ENCODE measurements around the gene MEGF6. TPM values are rescaled to one million over a fixed set of nuclear protein-coding genes. Genes with fewer than 3 reads are reported as not detected.

MEGF6 gene
- total RNA-seq, 1 experiment from 2014 or later = 21.3 TPM

DNA sequence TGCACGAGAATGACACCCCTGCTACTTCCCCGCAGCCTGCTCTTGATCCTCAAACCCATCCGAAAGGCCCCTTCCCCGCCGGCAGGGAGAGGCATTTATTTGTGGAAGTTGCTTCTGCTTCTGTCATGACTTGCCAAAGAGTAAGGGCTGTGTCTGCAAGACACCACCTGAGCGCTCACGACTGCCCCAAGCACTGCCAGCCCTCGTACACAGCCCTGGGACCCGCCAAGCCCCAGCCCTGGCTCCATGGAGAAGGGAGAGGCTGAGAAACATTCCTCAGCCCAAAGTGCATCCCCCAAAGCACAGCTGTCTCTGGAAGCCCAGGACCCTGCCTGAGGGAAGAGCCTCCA lies 7.2 kb upstream of the MEGF6 start:
- H3T11ph ChIP-seq (ENCODE audit: low read length) = no peak overlapping the region
- H4K20me1 ChIP-seq (ENCODE audit: control insufficient read depth, insufficient read depth, insufficient read length) = no peaks in the 10 kb centered on the region
- no peaks in the 10 kb centered on the region for H3K9me3 ChIP-seq (ENCODE audit: control insufficient read depth, low read depth, low read length)
- no peak overlapping the region for H3K18ac ChIP-seq (ENCODE audit: insufficient read length, low read depth, low read length)
- no peaks in the 10 kb centered on the region; the same call in 1 of the 2 replicates for H3K4me1 ChIP-seq (ENCODE audit: insufficient read depth, low read length)
- H3K9ac ChIP-seq (ENCODE audit: extremely low read depth, insufficient read length, low read length) = no peak overlapping the region
- H2BK12ac ChIP-seq (ENCODE audit: insufficient read length, low read depth, low read length) = no peak overlapping the region
- H3K27ac ChIP-seq (ENCODE audit: insufficient read length, low read depth, low read length) = no peak overlapping the region
- no peak overlapping the region for H3K23ac ChIP-seq (ENCODE audit: insufficient read length, low read depth, low read length)
- H3K23me2 ChIP-seq (ENCODE audit: insufficient read length, low read depth, low read length, poor library complexity, severe bottlenecking) = no peaks in the 10 kb centered on the region
- H3K4ac ChIP-seq (ENCODE audit: low read depth, low read length) = no peak overlapping the region
- H4K8ac ChIP-seq (replicated peaks; ENCODE audit: insufficient read length, low read depth, low read length) = no peak overlapping the region
- no peak overlapping the region for H2BK5ac ChIP-seq (ENCODE audit: insufficient read length, low read length)
- Mint-ChIP-seq H3K4me3 (no peak overlapping the region), H3K27ac (peak overlapping the region in 1 of 3 experiments; percentile 76; a peak in 1 of 7 replicates), H3K36me3 (ENCODE audit: insufficient read depth in 1 of 3, low read depth in 3 of 3) (no peaks in the 10 kb centered on the region), H3K27me3 (ENCODE audit: low read depth) (peaks cover 20% of the 10 kb centered on the region), H3K9me3 (no peaks in the 10 kb centered on the region; a peak in 1 of 5 replicates), H3K4me1 (peaks cover 20 to 26% of the 10 kb centered on the region in 2 experiments)
- H4K91ac ChIP-seq (ENCODE audit: insufficient read length, low read depth, low read length) = no peak overlapping the region
- H3K27me3 ChIP-seq (ENCODE audit: insufficient read depth, low read length) = no peaks in the 10 kb centered on the region
- no CpG with 5 or more reads among the region's 9 CpGs for WGBS (ENCODE audit: extremely low coverage, insufficient read length, low lambda C conversion rate)
- no peak overlapping the region for H3K4me2 ChIP-seq (ENCODE audit: insufficient read depth, insufficient read length, low read length)
- no peak overlapping the region for H4K5ac ChIP-seq (ENCODE audit: insufficient read length, low read depth, low read length)
- H2BK120ac ChIP-seq (ENCODE audit: low read depth, low read length, poor library complexity, severe bottlenecking) = no peak overlapping the region
- no peak overlapping the region for H2BK20ac ChIP-seq (ENCODE audit: low read depth, low read length, poor library complexity, severe bottlenecking)
- TF ChIP-seq CTCF (conservative IDR thresholded peaks at IDR 0.05) = no peak
- H3K14ac ChIP-seq (ENCODE audit: insufficient read depth, low read length) = no peak overlapping the region
- H3K56ac ChIP-seq (ENCODE audit: insufficient read length, low read depth, low read length) = no peak overlapping the region
- H2AFZ ChIP-seq (ENCODE audit: low read length) = no peak overlapping the region
- no peak overlapping the region for H2BK15ac ChIP-seq (ENCODE audit: low read depth, low read length)
- no peak overlapping the region for H2AK5ac ChIP-seq (ENCODE audit: insufficient read length, low read length)
- no peak for DNase-seq
- H3K79me1 ChIP-seq (ENCODE audit: insufficient read depth, low read depth, low read length, poor library complexity, severe bottlenecking) = no peaks in the 10 kb centered on the region
- no peaks in the 10 kb centered on the region for H3K79me2 ChIP-seq (ENCODE audit: insufficient read depth, low read length)
